NCI-H1105 (cell line): ENCODE measurements around the gene SLC7A6OS.
A peak's percentile ranks its signal among the peaks of the same experiment; 100 is the strongest.

ENCODE experiments used
- DNase-seq: peaks from one replicate; lab custom pipeline; 2025; lab: John Stamatoyannopoulos, UW

Gene SLC7A6OS

GRCh38 chr16:68279726-68280558 lies 30.8 kb downstream of the SLC7A6OS start:
- no peak for DNase-seq

GRCh38 chr16:68276223-68276622 lies 34.5 kb downstream of the SLC7A6OS start:
- no peak for DNase-seq

- peak; percentile 48 for DNase-seq
Observed at GRCh38 chr16:68275611-68276191, 35.0 kb downstream of the SLC7A6OS start.

DNA sequence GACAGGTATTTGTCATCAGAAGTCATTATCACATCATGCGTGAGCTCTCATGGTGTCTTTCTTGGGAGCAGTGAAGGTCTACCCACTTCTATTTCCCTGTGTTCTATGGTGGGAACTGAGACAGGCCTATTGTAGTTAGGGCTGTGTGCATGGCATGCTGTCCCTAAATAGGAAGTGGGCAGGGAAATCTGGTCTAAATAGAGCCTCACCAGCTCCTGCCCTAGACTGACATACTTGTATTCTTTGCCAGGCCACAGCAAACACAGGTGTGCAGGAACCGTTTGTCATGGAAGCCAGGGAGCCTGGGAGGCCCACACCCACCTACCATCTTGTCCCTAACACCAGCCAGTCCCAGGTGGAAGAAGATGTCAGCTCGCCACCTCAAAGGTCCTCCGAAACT lies 36.3 kb downstream of the SLC7A6OS start:
- no peak for DNase-seq

GRCh38 chr16:68273896-68274295 lies 36.9 kb downstream of the SLC7A6OS start:
- no peak for DNase-seq

GRCh38 chr16:68273459-68273858 lies 37.3 kb downstream of the SLC7A6OS start:
- DNase-seq = no peak

DNA sequence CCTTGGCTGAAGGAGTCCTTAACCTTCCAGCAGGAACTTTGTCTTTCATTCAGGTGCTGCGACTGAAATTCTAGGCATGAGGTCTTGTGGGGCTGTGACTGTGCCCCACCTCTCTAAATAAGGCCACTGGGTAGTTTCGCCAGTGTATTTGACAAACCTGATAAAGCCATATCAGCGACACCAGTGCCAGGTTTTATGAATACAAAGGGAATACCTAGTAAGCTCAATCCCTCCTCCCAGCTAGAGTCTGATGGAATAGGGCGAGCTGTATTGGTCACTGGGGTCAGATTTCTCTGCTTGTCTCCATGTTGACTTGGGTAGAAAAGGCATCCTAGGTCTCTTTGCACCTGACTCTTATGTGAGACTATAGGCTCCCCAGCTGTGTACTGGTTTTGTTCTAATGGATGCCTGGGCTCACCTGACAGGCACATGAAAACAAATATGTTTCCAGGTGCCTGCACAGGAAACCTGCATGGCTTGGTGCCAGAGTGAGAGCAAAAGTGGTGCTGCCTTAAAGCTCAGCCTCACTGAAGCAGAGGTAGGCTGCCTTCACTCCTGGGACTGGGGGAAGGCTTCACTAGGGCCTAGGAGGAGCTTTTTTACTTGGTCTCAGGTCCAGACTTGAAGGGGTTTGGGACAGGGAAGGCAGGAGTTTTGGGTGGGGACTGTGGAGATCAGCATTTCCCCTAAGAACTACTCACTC lies 38.1 kb downstream of the SLC7A6OS start:
- DNase-seq = peak; percentile 26

- DNase-seq = no peak
Observed at GRCh38 chr16:68270353-68270752, 40.4 kb downstream of the SLC7A6OS start.

GRCh38 chr16:68269793-68270192 lies 41.0 kb downstream of the SLC7A6OS start:
- no peak for DNase-seq

- DNase-seq = no peak
Observed at GRCh38 chr16:68267612-68268405, 42.9 kb downstream of the SLC7A6OS start.

DNA sequence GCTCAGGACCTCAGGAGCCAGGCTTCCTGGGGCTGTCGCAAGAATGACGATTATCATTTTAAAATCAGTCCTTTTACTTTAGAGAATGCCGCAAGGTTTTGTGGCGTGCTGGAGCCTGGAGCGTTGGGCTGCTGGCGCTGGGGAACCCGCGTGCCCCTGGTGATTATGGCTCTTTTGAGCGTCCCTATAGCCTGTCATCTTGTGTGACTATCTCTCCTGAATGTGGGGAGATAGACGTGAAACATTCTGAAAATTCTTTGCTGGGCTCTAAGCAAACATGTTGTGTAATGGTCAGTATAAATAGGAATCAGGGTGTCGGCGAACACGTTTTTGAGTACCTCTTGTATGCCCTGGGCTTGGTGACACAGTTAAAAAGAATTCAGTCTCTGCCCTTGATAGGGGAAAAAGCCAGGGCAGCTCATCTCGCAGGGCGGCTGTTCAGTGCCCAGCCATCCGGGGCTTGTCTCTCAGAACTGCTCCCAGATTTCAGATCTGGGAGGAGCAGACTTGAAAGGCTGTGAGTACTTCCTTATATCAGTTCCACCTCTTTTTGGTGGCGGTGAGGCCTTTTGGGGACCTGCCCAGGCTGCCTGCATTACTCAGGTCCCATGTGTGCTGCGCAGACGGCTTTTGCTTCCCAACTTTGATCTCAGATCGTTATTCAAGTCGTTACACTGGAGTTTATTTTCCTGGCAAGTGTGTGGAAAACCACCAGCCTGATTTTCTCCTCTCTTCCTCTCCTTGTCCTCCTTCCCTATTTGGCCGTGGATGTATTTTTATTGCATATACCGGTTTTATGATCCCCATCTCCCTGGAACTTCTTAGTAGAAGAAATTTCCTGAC lies 45.4 kb downstream of the SLC7A6OS start:
- no peak for DNase-seq

DNA sequence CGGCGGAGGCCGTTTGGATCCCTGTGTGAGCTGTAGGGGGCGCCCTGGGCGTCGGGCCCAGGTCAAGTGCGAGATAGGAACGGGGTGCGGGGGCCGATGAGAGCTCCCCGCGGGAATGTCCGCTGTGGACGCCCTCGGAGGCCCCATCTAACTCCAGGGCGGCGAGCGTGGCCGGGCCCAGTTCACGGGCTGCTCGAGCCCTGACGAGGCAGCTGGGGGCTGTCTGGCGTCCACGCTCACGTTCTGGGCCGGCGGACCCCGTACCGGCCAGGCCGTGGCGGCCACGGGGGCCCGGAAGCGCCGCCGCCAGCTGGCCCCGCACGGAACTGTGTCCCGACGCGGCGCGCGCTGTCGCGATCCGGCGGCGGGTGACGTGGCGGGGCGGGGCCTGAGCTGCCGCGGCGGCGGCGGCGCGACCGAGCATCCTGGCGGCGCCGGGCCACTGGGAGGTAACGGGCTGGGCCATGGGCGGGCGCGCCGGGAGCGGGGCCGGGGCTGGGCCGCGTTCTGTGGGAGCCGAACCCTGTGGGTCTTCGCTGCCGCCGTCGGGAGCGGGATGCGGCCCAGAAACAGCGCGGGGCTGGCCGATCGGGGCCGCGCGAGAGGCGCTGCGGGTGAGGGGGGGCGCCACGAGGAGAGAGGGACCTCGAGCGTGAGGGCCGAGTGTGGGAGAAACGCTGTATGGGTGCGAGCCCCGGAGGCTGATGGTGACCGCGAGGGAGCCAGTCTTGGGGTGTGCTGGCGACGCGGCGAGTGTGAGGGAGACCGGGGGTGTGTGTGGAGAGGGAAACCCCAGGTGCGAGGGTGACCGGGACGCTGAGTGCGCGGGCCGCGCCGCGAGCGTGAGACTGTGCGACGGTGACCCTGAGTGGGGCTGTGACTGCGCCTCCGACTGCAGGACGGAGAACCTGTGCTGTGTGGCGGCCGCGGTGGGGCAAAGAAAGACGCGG lies 46.3 kb downstream of the SLC7A6OS start, which contains the start of gene SLC7A6:
SLC7A6 (plus strand) TSS at position 399 of the 950 bp plus-strand sequence. CDS start 10,201 bp downstream, outside the sequence.
- no peak for DNase-seq

GRCh38 chr16:68263559-68264127 lies 47.1 kb downstream of the SLC7A6OS start:
- no peak for DNase-seq

GRCh38 chr16:68259007-68259825 lies 51.5 kb downstream of the SLC7A6OS start:
- DNase-seq = no peak

GRCh38 chr16:68257906-68258800 lies 52.6 kb downstream of the SLC7A6OS start:
- DNase-seq = no peak

GRCh38 chr16:68257251-68257905 lies 53.4 kb downstream of the SLC7A6OS start:
- no peak for DNase-seq

DNA sequence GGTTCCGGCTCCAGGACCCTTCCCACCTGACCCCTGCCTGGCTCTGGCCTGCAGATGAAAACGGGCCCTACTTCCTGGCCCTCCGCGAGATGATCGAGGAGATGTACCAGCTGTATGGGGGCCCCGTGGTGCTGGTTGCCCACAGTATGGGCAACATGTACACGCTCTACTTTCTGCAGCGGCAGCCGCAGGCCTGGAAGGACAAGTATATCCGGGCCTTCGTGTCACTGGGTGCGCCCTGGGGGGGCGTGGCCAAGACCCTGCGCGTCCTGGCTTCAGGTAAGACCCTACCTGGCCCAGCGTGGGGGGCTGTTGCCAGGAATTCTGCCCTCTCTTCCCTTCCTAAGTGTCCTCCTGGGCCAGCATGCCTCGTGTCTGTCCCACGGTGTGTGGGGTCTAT lies 55.0 kb downstream of the SLC7A6OS start:
- DNase-seq = no peak
